Psoas muscle (tissue), 8 donors: ENCODE data around the gene AFF3. TPM values are rescaled to one million over a fixed set of nuclear protein-coding genes. Genes with fewer than 3 reads are reported as not detected.
"Not testable (repeated sequence)": the region's sequence is repeated elsewhere in the genome, so short reads cannot be mapped to it uniquely, and the experiment has no call there.

Experiments used
- ATAC-seq, 4 donors: fragments of 200-7000 bp; cut with Tn5 transposase; one replicate each; pipeline ENCODE4 v1.9.1; 2020; ENCODE audit warnings: moderate library complexity in 3 of 4, mild to moderate bottlenecking in 2 of 4
- DNase-seq, 2 donors: peaks; one replicate each; pipeline ENCODE4 v3.0.0-alpha.2; 2020
- H3K27ac ChIP-seq: fragments of 200-600 bp; one replicate; pipeline ENCODE4 v1.8.0; 2022
- H3K27me3 ChIP-seq, 3 donors: fragments of 200-600 bp in 1 of 3; one replicate each; pipeline versions ENCODE4 v1.6.1 to v1.8.0; 2013 to 2022; ENCODE audit warnings: low read length in 2 of 3, mild to moderate bottlenecking in 2 of 3, moderate library complexity in 1 of 3; ENCODE audit not compliant: insufficient read depth in 3 of 3
- H3K36me3 ChIP-seq, 2 donors: fragments of 200-600 bp in 1 of 2; one replicate each; pipeline versions ENCODE4 v1.6.1 to v1.8.0; 2013 to 2022; ENCODE audit warnings: low read depth in 1 of 2, mild to moderate bottlenecking in 1 of 2, moderate library complexity in 1 of 2; ENCODE audit not compliant: insufficient read depth in 1 of 2
- H3K4me1 ChIP-seq: fragments of 200-600 bp; one replicate; pipeline ENCODE4 v1.8.0; 2022
- H3K4me3 ChIP-seq: fragments of 200-600 bp; one replicate; pipeline ENCODE4 v1.8.0; 2022; ENCODE audit warnings: mild to moderate bottlenecking
- H3K9me3 ChIP-seq: fragments of 200-600 bp; one replicate; pipeline ENCODE4 v1.8.0; 2022
- CTCF ChIP-seq: fragments of 200-600 bp; IDR thresholded peaks from one replicate; pipeline ENCODE4 v1.8.0; 2022; ENCODE audit warnings: antibody characterized with exemption
- WGBS, 3 donors: extraction: QIAGEN DNeasy Blood & Tissue Kit; methylation state at CpG; one replicate each; pipeline versions ENCODE4 v1.1.6 to v1.1.7; 2013; 5-methylcytosine and 5-hydroxymethylcytosine counted together
- intact Hi-C, 2 donors: fragments of 100-400 bp; cut with DNase I; formaldehyde crosslinking; loops; one replicate each; pipeline versions ENCODE4 v1.11.0 to v1.14.2; 2022
- polyA plus RNA-seq, 3 donors: library from polyadenylated mRNA; stranded (reverse); fragments of 200-250 nt; gene quantifications; one replicate each; pipeline ENCODE4 v1.2.3, GENCODE V29; 2013
- total RNA-seq, 4 donors: library from RNA; stranded (reverse); fragmentation: NEBNext Ultra II Directional in 2 of 4; extraction: Animal tissue kit (Norgen Biotek cat#: 25700) in 2 of 4; gene quantifications; one replicate each; pipeline versions ENCODE4 v1.2.1 to v1.2.4, GENCODE V29; 2021 to 2023
- donor health status: healthy with polysubstance abuse.
- donor health status: DM: no; HTN: no; CAD: no; lungs with moderate emphysema.
- donor health status: Bipolar disorder and iron deficiency.
- donor health status: healthy.
- donor health status: DM: yes; HTN: yes; CAD: no.
- donor health status: DM: no; HTN: no; CAD: no.
- donor health status: DM: no; HTN: no; CAD: no.
- donor health status: DM: yes; HTN: yes; CAD: no.

Gene AFF3
- total and polyA plus RNA-seq, 7 donors: 0.08 to 2.9 (median 0.44) TPM

GRCh38 chr2:100166701-100167100 is 24.3 kb upstream of the AFF3 start:
- intact Hi-C loops: no loop called here
- Histone ChIP-seq H3K9me3 (peaks cover 11% of the 10 kb centered on the region), H3K36me3 (no peaks in the 10 kb centered on the region), H3K4me1 (no peaks in the 10 kb centered on the region), H3K27me3 (no peaks in the 10 kb centered on the region), H3K4me3 (no peak overlapping the region), H3K27ac (no peak overlapping the region)
- TF ChIP-seq CTCF: no peak
- ATAC-seq (no peak), DNase-seq (no peak)
- WGBS, 3 donors: 85 to 86% (median 86%) methylated on average over 6 of the region's 6 CpGs

GRCh38 chr2:100163605-100164004 is 21.2 kb upstream of the AFF3 start:
- Histone ChIP-seq H3K27ac (no peak overlapping the region), H3K36me3 (no peaks in the 10 kb centered on the region), H3K9me3 (peaks cover 11% of the 10 kb centered on the region), H3K4me3 (no peak overlapping the region), H3K4me1 (no peaks in the 10 kb centered on the region), H3K27me3 (no peaks in the 10 kb centered on the region)
- TF ChIP-seq CTCF: no peak
- DNase-seq: no peak
- ATAC-seq: no peak
- intact Hi-C loops: no loop called here

DNA sequence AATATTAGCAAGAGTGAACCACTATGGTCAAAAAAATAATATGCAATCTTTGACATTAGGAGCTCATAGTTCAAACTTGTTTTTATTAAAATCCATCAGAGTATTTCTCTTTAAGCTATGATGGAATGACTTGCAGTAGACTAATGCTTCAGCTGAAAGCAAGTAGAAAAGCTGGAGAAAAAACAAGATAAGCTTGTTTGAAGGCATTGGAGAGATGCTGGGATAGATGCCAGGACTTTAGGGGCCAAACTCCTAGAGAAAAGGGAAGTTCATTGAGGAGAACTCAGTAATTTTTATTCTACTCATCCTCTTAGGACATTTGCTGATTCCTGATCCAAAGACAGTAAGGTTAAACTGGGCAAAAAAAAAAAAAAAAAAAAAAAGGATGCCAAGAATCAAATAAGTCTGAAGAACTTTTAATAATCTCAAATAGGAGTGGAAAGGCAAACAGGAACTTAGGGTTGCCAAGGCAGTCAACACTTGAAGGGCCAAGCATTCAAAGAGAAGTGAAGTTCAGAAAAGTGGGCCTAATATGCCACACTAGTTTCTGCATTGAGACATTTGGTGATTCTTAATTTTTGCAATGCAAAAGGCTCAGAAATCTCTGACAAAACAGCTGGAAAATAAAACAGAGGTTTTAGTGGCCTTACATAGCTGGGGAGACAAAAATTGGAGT is 19.7 kb upstream of the AFF3 start:
- intact Hi-C loops: no loop called here
- H3K4me3 ChIP-seq: no peak overlapping the region
- DNase-seq (no peak), ATAC-seq (no peak)
- no peaks in the 10 kb centered on the region for H3K36me3 ChIP-seq
- H3K27me3 ChIP-seq: no peaks in the 10 kb centered on the region
- no peaks in the 10 kb centered on the region for H3K4me1 ChIP-seq
- TF ChIP-seq CTCF: no peak
- no peak overlapping the region for H3K27ac ChIP-seq
- H3K9me3 ChIP-seq: peaks cover 11% of the 10 kb centered on the region

- Histone ChIP-seq H3K27ac (no peak overlapping the region), H3K4me1 (no peaks in the 10 kb centered on the region), H3K27me3 (no peaks in the 10 kb centered on the region), H3K36me3 (no peaks in the 10 kb centered on the region), H3K9me3 (peaks cover 11% of the 10 kb centered on the region), H3K4me3 (no peak overlapping the region)
- WGBS, 3 donors: 89 to 98% (median 96%) methylated on average over 1 of the region's 1 CpG
- intact Hi-C loops: no loop called here
- no peak for TF ChIP-seq CTCF
- no peak for ATAC-seq
- no peak for DNase-seq
Observed at GRCh38 chr2:100160396-100160795, 18.0 kb upstream of the AFF3 start.

DNA sequence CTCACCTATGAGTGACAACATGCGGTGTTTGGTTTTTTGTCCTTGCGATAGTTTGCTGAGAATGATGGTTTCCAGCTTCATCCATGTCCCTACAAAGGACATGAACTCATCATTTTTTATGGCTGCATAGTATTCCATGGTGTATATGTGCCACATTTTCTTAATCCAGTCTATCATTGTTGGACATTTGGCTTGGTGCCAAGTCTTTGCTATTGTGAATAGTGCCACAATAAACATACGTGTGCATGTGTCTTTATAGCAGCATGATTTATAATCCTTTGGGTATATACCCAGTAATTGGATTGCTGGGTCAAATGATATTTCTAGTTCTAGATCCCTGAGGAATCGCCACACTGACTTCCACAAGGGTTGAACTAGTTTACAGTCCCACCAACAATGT is 9.4 kb upstream of the AFF3 start:
- DNase-seq, intact Hi-C loops, H3K4me3 ChIP-seq, ATAC-seq, H3K27me3 ChIP-seq, H3K27ac ChIP-seq, H3K4me1 ChIP-seq, H3K9me3 ChIP-seq, H3K36me3 ChIP-seq: not testable (repeated sequence)
- 87 to 93% (median 89%) methylated on average over 3 to 4 of the region's 4 CpGs for WGBS, 3 donors
